HCT116 (cell line): ENCODE measurements around the gene ADM2. TPM values are rescaled to one million over a fixed set of nuclear protein-coding genes. Genes with fewer than 3 reads are reported as not detected.

Experiments used
- ATAC-seq: fragments of 200-7000 bp; cut with Tn5 transposase; 2 replicates; pipeline ENCODE4 v1.9.1; 2020; ENCODE audit warnings: mild to moderate bottlenecking, moderate library complexity
- BruUV-seq: library from RNA; stranded (reverse); fragments of 400-500 nt; replicated peaks from 2 replicates; lab custom pipeline; 2021; lab: Mats Ljungman, UMichigan
- CTCF ChIA-PET: fragments of 300-600 bp; sonication (Branson Sonifier 250); formaldehyde crosslinking; loops from one replicate; lab custom pipeline; 2021; ENCODE audit warnings: antibody characterized with exemption; lab: Charles Lee
- POLR2A ChIA-PET: fragments of 300-600, 350-600 bp; sonication (Branson Sonifier 250); formaldehyde crosslinking; loops from one replicate; lab custom pipeline; 2021; ENCODE audit warnings: antibody characterized with exemption; lab: Charles Lee
- RAD21 ChIA-PET, 2 experiments: fragments of 300-600 bp; sonication (Branson Sonifier 250); formaldehyde crosslinking; loops; one replicate each; lab custom pipeline; 2023; ENCODE audit warnings: low total read pairs in 2 of 2; ENCODE audit not compliant: uncharacterized antibody in 2 of 2, unreplicated experiment in 2 of 2, low non-redundant PET in 1 of 2; lab: Charles Lee
- DNase-seq: peaks from one replicate; pipeline ENCODE4 v3.0.0-alpha.2; 2010; ENCODE audit warnings: low read depth, low spot score
- H2AFZ ChIP-seq: fragments of 200-600 bp; shearing (Covaris generic), sonication (generic); 2 replicates; pipeline ENCODE4 v1.6.1; 2017; ENCODE audit warnings: low read depth, mixed run types, mixed read lengths, antibody characterized with exemption, low read length; ENCODE audit not compliant: poor library complexity, severe bottlenecking
- H3K27ac ChIP-seq: 2 replicates; pipeline ENCODE4 v1.5.1; 2012; ENCODE audit warnings: low read depth, low read length
- H3K27me3 ChIP-seq: fragments of 200-600 bp; sonication (generic); 2 replicates; pipeline ENCODE4 v1.6.1; 2016; ENCODE audit warnings: mixed run types, low read length, mixed read lengths; ENCODE audit not compliant: insufficient read depth
- H3K36me3 ChIP-seq, 2 experiments: fragments of 200-500 bp in 1 of 2; fragments of 200-600 bp in 1 of 2; sonication (Bioruptor generic) in 1 of 2; sonication (generic) in 1 of 2; 2 replicates each; pipeline versions ENCODE4 v1.5.1 to v1.6.1; 2014 to 2016; ENCODE audit warnings: low read length in 2 of 2, inconsistent platforms in 1 of 2, mixed read lengths in 1 of 2, mixed run types in 1 of 2; ENCODE audit not compliant: insufficient read depth in 2 of 2, control insufficient read depth in 1 of 2
- H3K4me1 ChIP-seq, 2 experiments: fragments of 200-600 bp in 1 of 2; sonication (generic) in 1 of 2; 2 replicates each; pipeline versions ENCODE4 v1.5.1 to v1.6.1; 2012 to 2017; ENCODE audit warnings: low read length in 2 of 2, inconsistent platforms in 1 of 2, mild to moderate bottlenecking in 1 of 2, mixed read lengths in 1 of 2, mixed run types in 1 of 2, moderate library complexity in 1 of 2; ENCODE audit not compliant: insufficient read depth in 2 of 2, control insufficient read depth in 1 of 2
- H3K4me2 ChIP-seq: fragments of 200-600 bp; sonication (generic); 2 replicates; pipeline ENCODE4 v1.6.1; 2017; ENCODE audit warnings: mixed run types, low read length, mixed read lengths
- H3K4me3 ChIP-seq, 2 experiments: fragments of 200-600 bp in 1 of 2; sonication (generic) in 1 of 2; replicated peaks in 1 of 2; 2 replicates each; pipeline ENCODE4 v1.5.1; 2011 to 2016; ENCODE audit warnings: low read length in 2 of 2, control low read depth in 1 of 2, low read depth in 1 of 2, mild to moderate bottlenecking in 1 of 2, mixed read lengths in 1 of 2, mixed run types in 1 of 2
- H3K79me2 ChIP-seq: fragments of 200-600 bp; sonication (generic); 2 replicates; pipeline ENCODE4 v1.6.1; 2017; ENCODE audit warnings: mild to moderate bottlenecking, mixed run types, low read length, moderate library complexity, mixed read lengths; ENCODE audit not compliant: insufficient read depth
- H3K9ac ChIP-seq: fragments of 200-600 bp; sonication (generic); 2 replicates; pipeline ENCODE4 v1.6.1; 2016; ENCODE audit warnings: low read length, mixed read lengths
- H3K9me2 ChIP-seq: fragments of 200-600 bp; sonication (generic), shearing (Covaris generic); 2 replicates; pipeline ENCODE4 v1.6.1; 2017; ENCODE audit warnings: mixed run types, mild to moderate bottlenecking, moderate library complexity; ENCODE audit not compliant: insufficient read depth
- H3K9me3 ChIP-seq, 2 experiments: fragments of 200-500 bp in 1 of 2; fragments of 200-600 bp in 1 of 2; sonication (Bioruptor generic) in 1 of 2; sonication (generic) in 1 of 2; 2 replicates each; pipeline ENCODE4 v1.6.1; 2014 to 2017; ENCODE audit warnings: low read length in 2 of 2, mixed read lengths in 2 of 2, inconsistent platforms in 1 of 2, low read depth in 1 of 2, mild to moderate bottlenecking in 1 of 2, mixed run types in 1 of 2, moderate library complexity in 1 of 2; ENCODE audit not compliant: control insufficient read depth in 1 of 2, insufficient read depth in 1 of 2
- H4K20me1 ChIP-seq: fragments of 200-600 bp; sonication (generic), shearing (Covaris generic); 2 replicates; pipeline ENCODE4 v1.6.1; 2017; ENCODE audit warnings: mixed run types, mild to moderate bottlenecking, moderate library complexity; ENCODE audit not compliant: insufficient read depth
- ATF3 ChIP-seq: IDR thresholded peaks from 2 replicates; pipeline ENCODE4 v1.6.1; 2012
- RAD21 ChIP-seq: IDR thresholded peaks from 2 replicates; pipeline ENCODE4 v1.6.1; 2012; ENCODE audit warnings: low read depth, mild to moderate bottlenecking
- REST ChIP-seq: IDR thresholded peaks from 2 replicates; pipeline ENCODE4 v1.6.1; 2012; ENCODE audit warnings: low read depth
- SIN3A ChIP-seq: IDR thresholded peaks from 2 replicates; pipeline ENCODE4 v1.6.1; 2012; ENCODE audit warnings: low read depth
- SRF ChIP-seq: IDR thresholded peaks from 2 replicates; pipeline ENCODE4 v1.6.1; 2012; ENCODE audit warnings: low read depth
- ZBTB33 ChIP-seq: IDR thresholded peaks from 2 replicates; pipeline ENCODE4 v1.6.1; 2011; ENCODE audit warnings: mild to moderate bottlenecking, low read length, moderate library complexity; ENCODE audit not compliant: insufficient replicate concordance; ENCODE audit errors: extremely low read depth
- ZFX ChIP-seq: fragments of 450-650 bp; IDR thresholded peaks from 2 replicates; pipeline ENCODE4 v1.6.1; 2017
- intact Hi-C: fragments of 100-400 bp; cut with micrococcal nuclease; formaldehyde crosslinking; loops from 2 replicates; pipeline ENCODE4 v1.10.0; 2022
- total RNA-seq: library from RNA; stranded (reverse); gene quantifications from one replicate; pipeline ENCODE4 v1.2.1, GENCODE V29; 2021; ENCODE audit not compliant: unreplicated experiment

Gene ADM2
- total RNA-seq, 1 experiment from 2014 or later, result 12.8 TPM

GRCh38 chr22:50530580-50530876 lies 49.2 kb downstream of the ADM2 start:
- no peaks in the 10 kb centered on the region for H3K27me3 ChIP-seq
- DNase-seq (no peak), ATAC-seq (peak; percentile 1)
- peak overlapping the region; percentile 91 for H3K9ac ChIP-seq
- H4K20me1 ChIP-seq, result no peaks in the 10 kb centered on the region
- peaks cover 5% of the 10 kb centered on the region; the same call in 1 of the 2 replicates for H3K79me2 ChIP-seq
- H3K27ac ChIP-seq, result peak overlapping the region; percentile 100
- H3K9me2 ChIP-seq, result no peaks in the 10 kb centered on the region
- no peaks in the 10 kb centered on the region for H3K9me3 ChIP-seq
- H3K4me2 ChIP-seq, result peak overlapping the region; percentile 93
- ChIA-PET POLR2A (no interaction called here), CTCF (no interaction called here)
- H3K36me3 ChIP-seq, result no peaks in the 10 kb centered on the region
- no peak overlapping the region for H2AFZ ChIP-seq
- peak overlapping the region; percentile 92 to 96 for H3K4me3 ChIP-seq
- TF ChIP-seq RAD21 (no peak), ZBTB33 (peak; percentile 21), ZFX (peak; percentile 5), SRF (no peak), SIN3A (no peak), REST (no peak), ATF3 (no peak)
- TF ChIP-seq, all 23 proteins: peak for 2
- RAD21 ChIA-PET, result no interaction called here
- H3K4me1 ChIP-seq, result peaks cover 11 to 68% of the 10 kb centered on the region in 2 experiments; a peak in 3 of 4 replicates
- BruUV-seq, result no TSS peak
- intact Hi-C loops, result loop anchor here (5.0 kb wide), 1 partner anchor 92 kb away; no protein-coding TSS in a partner anchor
